GM21737 (cell line): ENCODE data around the gene SLC7A6OS.
A peak's percentile ranks its signal among the peaks of the same experiment; 100 is the strongest.

ENCODE experiments used
- ATAC-seq: cut with Tn5 transposase; IDR thresholded peaks from one replicate; pipeline ENCODE4 v1.9.1; 2021; ENCODE audit warnings: mild to moderate bottlenecking, moderate library complexity; ENCODE audit not compliant: unreplicated experiment

The SLC7A6OS gene

DNA sequence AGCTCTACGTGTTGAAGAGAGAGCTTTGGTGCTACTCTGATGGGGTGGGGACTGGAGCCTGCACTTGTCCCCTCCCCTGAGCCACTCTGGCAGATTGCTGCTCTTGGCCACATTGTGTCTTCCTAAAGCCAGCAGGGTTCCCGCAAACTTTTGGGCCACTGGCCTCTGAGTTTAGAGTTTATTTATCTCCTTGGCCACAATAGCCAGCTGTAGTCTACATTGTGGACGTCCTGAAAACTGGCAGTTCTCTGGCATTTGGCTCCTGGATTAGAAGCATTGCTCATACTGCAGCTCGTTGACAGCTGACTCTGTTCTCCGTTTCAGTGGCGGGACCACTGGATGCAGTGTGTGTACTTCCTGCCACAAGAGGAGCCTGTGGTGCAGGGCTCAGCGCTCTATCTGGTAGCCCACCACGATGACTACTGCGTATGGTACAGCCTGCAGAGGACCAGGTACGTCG lies 34.6 kb upstream of the SLC7A6OS start:
- no peak for ATAC-seq

DNA sequence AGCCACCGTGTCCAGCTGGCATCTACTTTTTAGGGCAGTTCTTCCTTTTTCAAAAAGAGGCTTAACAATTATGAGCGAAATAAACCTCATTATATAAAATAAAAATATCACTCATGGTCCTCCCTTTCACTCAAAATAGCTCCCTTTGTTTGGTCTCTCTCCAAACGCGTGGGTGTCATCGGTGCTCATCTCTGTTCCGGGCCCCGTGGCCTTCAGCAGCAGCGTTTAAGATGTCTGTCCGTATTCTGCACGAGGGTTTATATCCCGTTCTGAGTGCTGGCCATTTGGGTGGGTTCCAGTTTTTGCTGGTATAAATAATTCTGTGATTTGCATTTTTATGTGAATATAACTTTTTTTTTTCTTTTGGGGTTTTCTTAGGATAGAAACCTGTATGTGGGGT lies 33.5 kb upstream of the SLC7A6OS start:
- ATAC-seq = no peak

DNA sequence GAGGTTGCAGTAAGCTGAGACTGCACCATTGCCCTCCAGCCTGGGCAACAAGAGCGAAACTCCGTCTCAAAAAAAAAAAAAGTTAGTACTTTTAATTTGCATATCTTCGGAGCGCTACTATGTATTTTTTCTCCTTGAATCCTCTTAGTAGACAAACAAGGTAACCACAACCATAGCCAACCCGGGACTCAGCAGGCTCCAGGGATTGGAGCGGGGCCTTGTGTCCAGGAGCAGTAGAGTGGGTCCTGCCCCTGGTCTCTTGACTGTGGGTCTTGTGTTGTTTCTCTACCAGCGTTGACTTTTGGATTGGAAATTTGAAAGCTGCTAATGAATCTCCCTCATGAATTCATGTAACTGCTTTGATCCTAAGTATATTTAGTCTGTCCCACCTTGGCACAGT lies 32.4 kb upstream of the SLC7A6OS start:
- ATAC-seq = no peak

DNA sequence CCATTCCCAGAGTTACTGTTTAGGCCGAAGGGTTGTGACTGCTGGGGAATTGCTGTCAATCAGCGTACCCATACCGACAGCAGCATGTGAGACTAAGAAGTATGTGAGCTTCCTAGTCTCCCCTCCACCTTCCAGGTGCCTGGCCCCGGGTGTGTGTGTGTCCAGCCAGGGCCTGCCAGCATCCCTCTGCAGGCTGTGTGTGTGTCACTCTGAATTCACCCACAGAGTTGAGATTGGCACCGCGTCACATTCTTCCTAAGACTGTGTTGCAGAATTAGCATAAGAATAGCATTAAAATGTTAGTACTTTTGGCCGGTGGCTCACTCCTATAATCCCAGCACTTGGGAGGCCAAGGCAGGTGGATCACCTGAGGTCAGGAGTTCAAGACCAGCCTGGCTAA lies 31.9 kb upstream of the SLC7A6OS start:
- no peak for ATAC-seq

- no peak for ATAC-seq
These were observed 28.5 kb upstream of the SLC7A6OS start for GRCh38 chr16:68339214-68339613.

DNA sequence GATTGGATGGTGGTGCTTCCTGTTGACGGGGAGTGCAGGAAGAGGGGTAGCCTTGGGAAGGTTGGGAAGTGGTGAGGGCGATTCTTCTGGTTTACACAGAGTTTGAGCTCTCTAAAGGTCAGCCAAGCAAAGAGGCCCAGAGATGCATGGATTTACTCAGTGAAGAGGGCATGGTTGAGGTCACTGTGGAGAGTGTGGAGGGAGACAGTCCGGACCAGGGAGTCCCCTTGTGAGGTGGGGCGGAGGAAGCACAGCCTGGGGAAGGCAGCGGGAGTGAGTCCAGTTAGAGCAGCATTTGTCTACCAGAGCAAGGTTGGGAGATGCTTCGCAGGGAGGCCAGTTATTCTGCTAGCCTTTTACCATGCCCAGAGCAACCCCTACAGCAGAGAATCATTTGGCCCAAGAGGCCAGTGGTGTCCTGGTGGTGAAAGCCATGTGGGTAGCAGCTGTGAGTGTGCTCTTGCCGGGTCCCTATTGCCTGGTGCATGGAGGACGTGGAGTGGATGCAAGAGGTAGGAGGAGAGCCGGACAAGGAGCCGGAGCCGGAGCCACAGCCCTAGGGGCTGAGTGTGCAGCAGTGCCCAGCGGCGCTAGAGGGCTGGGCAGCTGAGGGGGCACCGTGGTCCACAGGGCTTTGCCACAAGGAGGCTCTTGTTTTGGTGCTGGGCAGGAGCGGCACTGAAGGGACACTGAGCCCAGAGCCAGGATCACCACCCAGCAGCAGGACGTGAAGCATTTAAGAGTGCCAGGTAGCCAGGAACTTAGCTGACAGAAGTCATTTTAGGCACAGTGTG lies 27.8 kb upstream of the SLC7A6OS start:
- no peak for ATAC-seq

- no peak for ATAC-seq
These were observed 24.4 kb upstream of the SLC7A6OS start for GRCh38 chr16:68335175-68335574.

GRCh38 chr16:68332411-68333121 lies 21.8 kb upstream of the SLC7A6OS start:
- ATAC-seq = no peak

GRCh38 chr16:68331879-68332410 lies 21.2 kb upstream of the SLC7A6OS start:
- no peak for ATAC-seq

- no peak for ATAC-seq
These were observed 18.2 kb upstream of the SLC7A6OS start for GRCh38 chr16:68328860-68329390.

- no peak for ATAC-seq
These were observed 17.6 kb upstream of the SLC7A6OS start for GRCh38 chr16:68328151-68328859.

DNA sequence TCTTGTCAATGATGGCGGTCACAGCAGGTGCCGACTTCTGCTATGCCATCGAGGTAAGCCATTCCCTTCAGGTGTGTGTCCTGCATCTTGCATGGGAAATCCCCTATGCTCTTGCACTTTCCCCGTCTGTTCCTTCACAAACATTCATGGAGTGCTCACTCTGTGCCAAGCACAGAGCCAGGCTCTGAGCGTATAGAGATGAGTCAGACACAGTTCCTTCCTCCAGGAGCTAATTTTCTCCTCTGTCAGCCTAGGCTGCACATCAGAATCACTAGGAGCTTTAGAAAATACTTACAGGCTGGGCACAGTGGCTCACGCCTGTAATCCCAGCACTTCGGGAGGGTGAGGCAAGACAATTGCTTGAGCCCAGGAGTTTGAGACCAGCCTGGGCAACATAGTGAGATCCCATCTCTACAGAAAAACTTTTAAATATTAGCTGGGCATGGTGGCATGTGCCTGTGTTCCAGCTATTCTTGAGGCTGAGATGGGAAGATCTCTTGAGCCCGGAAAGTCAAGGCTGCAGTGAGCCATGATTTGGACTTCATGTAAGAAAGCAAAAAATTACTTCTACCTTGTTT lies 14.1 kb upstream of the SLC7A6OS start:
- no peak for ATAC-seq

DNA sequence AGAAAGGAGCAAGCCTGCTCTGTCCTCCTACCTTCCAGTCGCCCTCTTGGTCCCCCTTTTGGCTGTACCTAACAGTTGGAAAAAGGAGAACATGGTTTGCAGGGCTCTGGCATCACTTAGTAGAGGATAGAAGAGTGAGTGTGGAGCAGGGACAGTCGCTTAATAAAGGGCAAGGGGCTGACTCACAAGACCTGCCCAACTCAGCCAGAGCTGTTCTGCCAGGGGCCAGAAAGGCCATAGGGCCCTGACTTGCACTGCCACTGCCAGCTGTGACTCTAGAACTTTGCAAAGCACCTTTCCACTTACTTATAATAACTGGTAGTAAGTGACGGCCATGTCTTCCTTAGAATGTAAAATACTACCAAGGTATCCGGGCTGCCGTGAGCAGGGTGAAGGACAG lies 13.6 kb upstream of the SLC7A6OS start:
- no peak for ATAC-seq

DNA sequence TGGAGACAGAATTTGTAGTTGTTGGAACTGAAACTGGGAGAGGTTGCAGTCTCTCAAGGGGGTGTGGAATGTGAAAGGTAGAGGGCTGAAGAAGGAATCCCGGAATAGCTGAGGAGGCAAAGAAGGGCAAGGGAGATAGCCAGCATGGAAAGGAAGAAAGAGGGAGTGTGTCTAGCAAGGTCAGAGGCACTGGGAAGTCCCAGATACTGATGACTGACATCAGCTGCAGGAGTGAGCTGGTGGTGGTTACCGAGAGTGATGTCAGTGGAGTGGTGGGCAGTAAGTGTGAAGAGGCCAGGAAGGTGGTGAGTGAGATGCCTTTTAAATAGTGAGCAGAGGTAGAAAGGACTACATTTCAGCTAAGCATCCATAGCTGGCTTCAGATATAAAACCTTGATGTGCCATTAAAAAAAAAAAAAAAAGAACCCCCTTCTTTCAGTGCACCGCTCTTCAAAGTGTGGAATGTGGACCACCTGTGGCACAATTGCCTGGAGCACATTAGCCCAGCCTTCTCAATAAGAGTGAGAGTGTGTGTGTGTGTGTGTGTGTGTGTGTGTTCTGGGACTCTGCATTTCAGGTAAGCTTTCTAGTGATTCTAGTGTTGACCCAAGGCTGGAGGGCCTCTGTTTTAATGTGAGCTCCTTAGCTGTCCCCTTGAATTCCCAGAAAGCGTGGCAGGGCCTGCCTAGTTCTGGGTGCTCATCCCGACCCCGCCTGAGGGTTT lies 8.6 kb upstream of the SLC7A6OS start:
- no peak for ATAC-seq

- no peak for ATAC-seq
These were observed 2.4 kb upstream of the SLC7A6OS start for GRCh38 chr16:68313116-68313515.

- ATAC-seq = peak; percentile 10
These were observed 341 bp downstream of the SLC7A6OS start for GRCh38 chr16:68310437-68310773.

GRCh38 chr16:68309799-68310198 lies 947 bp downstream of the SLC7A6OS start:
- ATAC-seq = no peak

DNA sequence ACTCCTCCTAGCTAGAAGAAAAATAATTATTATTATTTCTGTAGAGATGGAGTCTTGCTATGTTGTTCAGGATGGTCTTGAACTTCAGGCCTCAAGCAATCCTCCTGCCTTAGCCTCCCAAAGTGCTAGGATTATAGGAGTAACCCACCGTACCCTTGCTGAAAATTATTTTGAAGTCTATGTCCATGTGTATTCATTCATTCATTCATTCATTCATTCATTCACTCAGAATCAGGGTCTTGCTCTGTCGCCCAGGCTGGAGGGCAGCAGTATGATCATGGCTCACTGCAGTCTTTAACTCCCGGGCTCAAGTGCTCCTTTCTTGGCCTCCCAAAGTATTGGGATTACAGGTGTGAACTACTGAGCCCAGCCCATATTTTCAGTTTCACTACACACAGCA lies 4.1 kb downstream of the SLC7A6OS start:
- ATAC-seq = no peak

- ATAC-seq = no peak
These were observed 9.8 kb downstream of the SLC7A6OS start for GRCh38 chr16:68300734-68301459.
